ENCODE results near the gene FMO4.

DNA sequence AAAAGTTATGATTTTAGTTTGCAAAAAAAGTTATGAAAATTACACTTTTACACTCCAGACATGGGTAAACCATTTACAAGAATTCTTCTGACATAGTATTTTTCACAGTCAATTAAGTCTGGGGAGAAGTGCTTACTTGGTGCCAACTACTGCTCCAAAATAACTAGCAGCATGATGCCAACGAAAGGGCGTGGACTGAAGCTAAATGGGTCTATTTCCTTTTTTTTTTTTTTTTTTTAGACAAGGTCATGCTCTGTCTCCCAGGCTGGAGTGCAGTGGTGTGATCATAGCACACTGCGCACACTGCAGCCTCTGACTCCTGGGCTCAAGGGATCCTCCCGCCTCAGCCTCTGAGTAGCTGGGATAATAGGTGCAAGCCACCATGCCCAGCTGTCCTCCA, 43.2 kb downstream of the FMO4 start:
- TF ChIP-seq, protein P1, sequence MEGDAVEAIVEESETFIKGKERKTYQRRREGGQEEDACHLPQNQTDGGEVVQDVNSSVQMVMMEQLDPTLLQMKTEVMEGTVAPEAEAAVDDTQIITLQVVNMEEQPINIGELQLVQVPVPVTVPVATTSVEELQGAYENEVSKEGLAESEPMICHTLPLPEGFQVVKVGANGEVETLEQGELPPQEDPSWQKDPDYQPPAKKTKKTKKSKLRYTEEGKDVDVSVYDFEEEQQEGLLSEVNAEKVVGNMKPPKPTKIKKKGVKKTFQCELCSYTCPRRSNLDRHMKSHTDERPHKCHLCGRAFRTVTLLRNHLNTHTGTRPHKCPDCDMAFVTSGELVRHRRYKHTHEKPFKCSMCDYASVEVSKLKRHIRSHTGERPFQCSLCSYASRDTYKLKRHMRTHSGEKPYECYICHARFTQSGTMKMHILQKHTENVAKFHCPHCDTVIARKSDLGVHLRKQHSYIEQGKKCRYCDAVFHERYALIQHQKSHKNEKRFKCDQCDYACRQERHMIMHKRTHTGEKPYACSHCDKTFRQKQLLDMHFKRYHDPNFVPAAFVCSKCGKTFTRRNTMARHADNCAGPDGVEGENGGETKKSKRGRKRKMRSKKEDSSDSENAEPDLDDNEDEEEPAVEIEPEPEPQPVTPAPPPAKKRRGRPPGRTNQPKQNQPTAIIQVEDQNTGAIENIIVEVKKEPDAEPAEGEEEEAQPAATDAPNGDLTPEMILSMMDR (tag by site-specific recombination; IDR thresholded peaks at IDR 0.05) = no peak
- no peak for TF ChIP-seq ZNF169 (tag by site-specific recombination; IDR thresholded peaks at IDR 0.05)
- no peak for TF ChIP-seq ZNF366 (tag by site-specific recombination; conservative IDR thresholded peaks at IDR 0.05)
- TF ChIP-seq ZNF10 (tag by site-specific recombination; IDR thresholded peaks at IDR 0.05) = no peak
- TF ChIP-seq, protein P2, sequence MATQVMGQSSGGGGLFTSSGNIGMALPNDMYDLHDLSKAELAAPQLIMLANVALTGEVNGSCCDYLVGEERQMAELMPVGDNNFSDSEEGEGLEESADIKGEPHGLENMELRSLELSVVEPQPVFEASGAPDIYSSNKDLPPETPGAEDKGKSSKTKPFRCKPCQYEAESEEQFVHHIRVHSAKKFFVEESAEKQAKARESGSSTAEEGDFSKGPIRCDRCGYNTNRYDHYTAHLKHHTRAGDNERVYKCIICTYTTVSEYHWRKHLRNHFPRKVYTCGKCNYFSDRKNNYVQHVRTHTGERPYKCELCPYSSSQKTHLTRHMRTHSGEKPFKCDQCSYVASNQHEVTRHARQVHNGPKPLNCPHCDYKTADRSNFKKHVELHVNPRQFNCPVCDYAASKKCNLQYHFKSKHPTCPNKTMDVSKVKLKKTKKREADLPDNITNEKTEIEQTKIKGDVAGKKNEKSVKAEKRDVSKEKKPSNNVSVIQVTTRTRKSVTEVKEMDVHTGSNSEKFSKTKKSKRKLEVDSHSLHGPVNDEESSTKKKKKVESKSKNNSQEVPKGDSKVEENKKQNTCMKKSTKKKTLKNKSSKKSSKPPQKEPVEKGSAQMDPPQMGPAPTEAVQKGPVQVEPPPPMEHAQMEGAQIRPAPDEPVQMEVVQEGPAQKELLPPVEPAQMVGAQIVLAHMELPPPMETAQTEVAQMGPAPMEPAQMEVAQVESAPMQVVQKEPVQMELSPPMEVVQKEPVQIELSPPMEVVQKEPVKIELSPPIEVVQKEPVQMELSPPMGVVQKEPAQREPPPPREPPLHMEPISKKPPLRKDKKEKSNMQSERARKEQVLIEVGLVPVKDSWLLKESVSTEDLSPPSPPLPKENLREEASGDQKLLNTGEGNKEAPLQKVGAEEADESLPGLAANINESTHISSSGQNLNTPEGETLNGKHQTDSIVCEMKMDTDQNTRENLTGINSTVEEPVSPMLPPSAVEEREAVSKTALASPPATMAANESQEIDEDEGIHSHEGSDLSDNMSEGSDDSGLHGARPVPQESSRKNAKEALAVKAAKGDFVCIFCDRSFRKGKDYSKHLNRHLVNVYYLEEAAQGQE (tag by site-specific recombination; IDR thresholded peaks at IDR 0.05) = no peak
- TF ChIP-seq, protein P3, sequence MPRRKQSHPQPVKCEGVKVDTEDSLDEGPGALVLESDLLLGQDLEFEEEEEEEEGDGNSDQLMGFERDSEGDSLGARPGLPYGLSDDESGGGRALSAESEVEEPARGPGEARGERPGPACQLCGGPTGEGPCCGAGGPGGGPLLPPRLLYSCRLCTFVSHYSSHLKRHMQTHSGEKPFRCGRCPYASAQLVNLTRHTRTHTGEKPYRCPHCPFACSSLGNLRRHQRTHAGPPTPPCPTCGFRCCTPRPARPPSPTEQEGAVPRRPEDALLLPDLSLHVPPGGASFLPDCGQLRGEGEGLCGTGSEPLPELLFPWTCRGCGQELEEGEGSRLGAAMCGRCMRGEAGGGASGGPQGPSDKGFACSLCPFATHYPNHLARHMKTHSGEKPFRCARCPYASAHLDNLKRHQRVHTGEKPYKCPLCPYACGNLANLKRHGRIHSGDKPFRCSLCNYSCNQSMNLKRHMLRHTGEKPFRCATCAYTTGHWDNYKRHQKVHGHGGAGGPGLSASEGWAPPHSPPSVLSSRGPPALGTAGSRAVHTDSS (tag by site-specific recombination; IDR thresholded peaks at IDR 0.05) = no peak
- TF ChIP-seq KLF16 (tag by site-specific recombination; IDR thresholded peaks at IDR 0.05) = no peak
- TF ChIP-seq, protein P4, sequence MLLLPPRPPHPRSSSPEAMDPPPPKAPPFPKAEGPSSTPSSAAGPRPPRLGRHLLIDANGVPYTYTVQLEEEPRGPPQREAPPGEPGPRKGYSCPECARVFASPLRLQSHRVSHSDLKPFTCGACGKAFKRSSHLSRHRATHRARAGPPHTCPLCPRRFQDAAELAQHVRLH (tag by site-specific recombination; IDR thresholded peaks at IDR 0.05) = no peak
- TF ChIP-seq ZNF274 (IDR thresholded peaks at IDR 0.05; ENCODE audit: low read length) = no peak
- no peak for TF ChIP-seq ZNF274 (tag by site-specific recombination; IDR thresholded peaks at IDR 0.05; ENCODE audit: borderline replicate concordance)
- no peak for TF ChIP-seq ZNF654 (tag by site-specific recombination; IDR thresholded peaks at IDR 0.05; ENCODE audit: low read depth)
- no peak for TF ChIP-seq ZBTB8A (tag by site-specific recombination; IDR thresholded peaks at IDR 0.05)
- no peak for TF ChIP-seq YY1 (tag by site-specific recombination; IDR thresholded peaks at IDR 0.05)

All from HEK293 (cell line).